ENCODE results near the gene EXOC6B. TPM values are rescaled to one million over a fixed set of nuclear protein-coding genes. Genes with fewer than 3 reads are reported as not detected.

Gene EXOC6B
- total RNA-seq, 1 donor from 2014 or later: 7.7 TPM

GRCh38 chr2:72148003-72148836 is 677.6 kb downstream of the EXOC6B start:
- DNase-seq (ENCODE audit: low read depth): no peak
- TF ChIP-seq CTCF (conservative IDR thresholded peaks at IDR 0.05; ENCODE audit: low read depth, low read length): no peak
- peak overlapping the region; percentile 46 for H3K4me3 ChIP-seq (ENCODE audit: low read depth, low read length)

- no peak for TF ChIP-seq CTCF (conservative IDR thresholded peaks at IDR 0.05; ENCODE audit: low read depth, low read length)
- no peak for DNase-seq (ENCODE audit: low read depth)
Measured at GRCh38 chr2:72147303-72147971, 678.4 kb downstream of the EXOC6B start, which contains the start of gene CYP26B1. Gene CYP26B1 (minus strand): TSS chr2:72147862. CDS start chr2:72147834, 28 bp downstream.

GRCh38 chr2:72146347-72147302 is 679.2 kb downstream of the EXOC6B start:
- no peak overlapping the region for H3K4me3 ChIP-seq (ENCODE audit: low read depth, low read length)
- TF ChIP-seq CTCF (conservative IDR thresholded peaks at IDR 0.05; ENCODE audit: low read depth, low read length): no peak
- no peak for DNase-seq (ENCODE audit: low read depth)

More at GRCh38 chr2:72147303-72147971, 678.4 kb downstream of the EXOC6B start, which contains the start of gene CYP26B1:
- peak within 1 kb of the TSS; percentile 46 for H3K4me3 ChIP-seq (ENCODE audit: low read depth, low read length)

GRCh38 chr2:72145658-72146329 is 680.0 kb downstream of the EXOC6B start:
- no peak overlapping the region for H3K4me3 ChIP-seq (ENCODE audit: low read depth, low read length)
- TF ChIP-seq CTCF (conservative IDR thresholded peaks at IDR 0.05; ENCODE audit: low read depth, low read length): no peak
- no peak for DNase-seq (ENCODE audit: low read depth)

GRCh38 chr2:72145289-72145657 is 680.6 kb downstream of the EXOC6B start:
- peak overlapping the region; percentile 38 for H3K4me3 ChIP-seq (ENCODE audit: low read depth, low read length)
- DNase-seq (ENCODE audit: low read depth): no peak
- TF ChIP-seq CTCF (conservative IDR thresholded peaks at IDR 0.05; ENCODE audit: low read depth, low read length): no peak

Data from epithelial cell of proximal tubule (primary cell).